NB4 (cell line): Measurements from ENCODE around the gene EWSR1.

Experiments used
- CTCF ChIP-seq: IDR thresholded peaks from one replicate; pipeline ENCODE4 v1.5.1; 2012; ENCODE audit warnings: low read depth, low read length
- MAX ChIP-seq: IDR thresholded peaks from 2 replicates; pipeline ENCODE4 v1.6.1; 2011; ENCODE audit warnings: low read depth, low read length
- MYC ChIP-seq: IDR thresholded peaks from 2 replicates; pipeline ENCODE4 v1.6.1; 2011; ENCODE audit warnings: low read depth, low read length
- POLR2A ChIP-seq: IDR thresholded peaks from 2 replicates; pipeline ENCODE4 v1.6.1; 2011; ENCODE audit warnings: mild to moderate bottlenecking; ENCODE audit not compliant: insufficient read length; ENCODE audit errors: extremely low read depth

GRCh38 chr22:29277927-29278326 lies 9.9 kb downstream of the EWSR1 start:
- TF ChIP-seq POLR2A = no peak
- TF ChIP-seq CTCF = no peak
- TF ChIP-seq MAX = no peak
- no peak for TF ChIP-seq MYC
